Peyer's patch (tissue), 4 donors: ENCODE measurements around the gene KIF21B. TPM values are rescaled to one million over a fixed set of nuclear protein-coding genes. Genes with fewer than 3 reads are reported as not detected.
"Not testable (repeated sequence)": the region's sequence is repeated elsewhere in the genome, so short reads cannot be mapped to it uniquely, and the experiment has no call there.

Source experiments
- DNase-seq, 3 donors: peaks; one replicate each; pipeline ENCODE4 v3.0.0-alpha.2; 2017 to 2019
- H3K27ac ChIP-seq, 4 donors: fragments of 200-600 bp; sonication (generic); one replicate each; pipeline ENCODE4 v1.5.1; 2016 to 2019
- H3K27me3 ChIP-seq, 2 donors: fragments of 200-600 bp; sonication (generic); one replicate each; pipeline ENCODE4 v1.5.1; 2019
- H3K36me3 ChIP-seq, 3 donors: fragments of 200-600 bp; sonication (generic); one replicate each; pipeline ENCODE4 v1.5.1; 2016 to 2019
- H3K4me1 ChIP-seq, 4 donors: fragments of 200-600 bp; sonication (generic); one replicate each; pipeline ENCODE4 v1.5.1; 2016 to 2019
- H3K4me3 ChIP-seq, 4 donors: fragments of 200-600 bp; sonication (generic); 1 replicate in 3 of 4; 2 replicates in 1 of 4; pipeline ENCODE4 v1.5.1; 2016 to 2019; ENCODE audit warnings: mild to moderate bottlenecking in 1 of 4
- H3K9me3 ChIP-seq, 4 donors: fragments of 200-600 bp; sonication (generic); one replicate each; pipeline ENCODE4 v1.5.1; 2016 to 2019; ENCODE audit warnings: mild to moderate bottlenecking in 1 of 4
- CTCF ChIP-seq, 6 experiments: fragments of 450-650 bp in 4 of 6; fragments of 200-600 bp in 2 of 6; sonication (generic) in 1 of 6; IDR thresholded peaks; one replicate each; pipeline ENCODE4 v1.5.1; 2017 to 2019; ENCODE audit warnings: antibody characterized with exemption in 6 of 6, mild to moderate bottlenecking in 3 of 6, moderate library complexity in 1 of 6
- POLR2A ChIP-seq, 2 donors: fragments of 450-650 bp; IDR thresholded peaks; one replicate each; pipeline ENCODE4 v1.5.1; 2017; ENCODE audit warnings: antibody characterized with exemption in 2 of 2, mild to moderate bottlenecking in 2 of 2, moderate library complexity in 2 of 2
- total RNA-seq, 4 donors: library from RNA; depleted of rRNA; stranded (reverse); fragments of >200 nt; gene quantifications; one replicate each; pipeline ENCODE4 v1.1.0, GENCODE V29; 2016

Gene KIF21B
- total RNA-seq, 4 donors from 2014 or later, result 6.7 to 19.0 (median 13.3) TPM

GRCh38 chr1:200968469-200969410, 54.8 kb downstream of the KIF21B start:
- Histone ChIP-seq H3K36me3 (peaks cover 0 to 16% (median 0%) of the 10 kb centered on the region in 3 donors), H3K27ac (no peak overlapping the region), H3K4me1 (peaks cover 0 to 12% (median 0%) of the 10 kb centered on the region in 4 donors), H3K9me3 (no peaks in the 10 kb centered on the region), H3K27me3 (no peaks in the 10 kb centered on the region), H3K4me3 (no peak overlapping the region)
- TF ChIP-seq CTCF (IDR thresholded peaks at IDR 0.05), result no peak
- no peak for TF ChIP-seq POLR2A (IDR thresholded peaks at IDR 0.05)
- DNase-seq, result no peak

- DNase-seq, result no peak
- TF ChIP-seq POLR2A (IDR thresholded peaks at IDR 0.05) (no peak), CTCF (IDR thresholded peaks at IDR 0.05) (no peak)
- Histone ChIP-seq H3K27me3 (no peaks in the 10 kb centered on the region), H3K36me3 (peaks cover 0 to 16% (median 0%) of the 10 kb centered on the region in 3 donors), H3K27ac (no peak overlapping the region), H3K9me3 (no peaks in the 10 kb centered on the region), H3K4me1 (peaks cover 0 to 9% (median 0%) of the 10 kb centered on the region in 4 donors), H3K4me3 (no peak overlapping the region)
Measured at GRCh38 chr1:200967693-200968468, 55.6 kb downstream of the KIF21B start.

GRCh38 chr1:200966934-200967333, 56.6 kb downstream of the KIF21B start:
- Histone ChIP-seq H3K27me3 (no peaks in the 10 kb centered on the region), H3K4me1 (no peaks in the 10 kb centered on the region), H3K4me3 (no peak overlapping the region), H3K36me3 (peaks cover 0 to 16% (median 0%) of the 10 kb centered on the region in 3 donors), H3K9me3 (no peaks in the 10 kb centered on the region), H3K27ac (no peak overlapping the region)
- no peak for DNase-seq
- TF ChIP-seq POLR2A (IDR thresholded peaks at IDR 0.05), result no peak
- no peak for TF ChIP-seq CTCF (IDR thresholded peaks at IDR 0.05)

- no peak for TF ChIP-seq CTCF (IDR thresholded peaks at IDR 0.05)
- no peak for TF ChIP-seq POLR2A (IDR thresholded peaks at IDR 0.05)
- no peak overlapping the region for H3K4me3 ChIP-seq
- H3K27me3 ChIP-seq, result no peaks in the 10 kb centered on the region
- no peaks in the 10 kb centered on the region for H3K9me3 ChIP-seq
- H3K36me3 ChIP-seq, result peaks cover 0 to 24% (median 0%) of the 10 kb centered on the region in 3 donors
- no peaks in the 10 kb centered on the region for H3K4me1 ChIP-seq
- DNase-seq, result no peak
- H3K27ac ChIP-seq, result no peak overlapping the region
Measured at GRCh38 chr1:200965111-200965805, 58.3 kb downstream of the KIF21B start.

- H3K36me3 ChIP-seq, result peaks cover 0 to 24% (median 0%) of the 10 kb centered on the region in 3 donors
- not testable (repeated sequence) for DNase-seq, H3K27ac ChIP-seq, H3K4me3 ChIP-seq, H3K27me3 ChIP-seq, H3K4me1 ChIP-seq, H3K9me3 ChIP-seq
Measured at GRCh38 chr1:200963888-200964287, 59.6 kb downstream of the KIF21B start.
